Mesendoderm (in vitro differentiated cells): ENCODE measurements around the gene TMEM144.

Source experiments
- DNase-seq: peaks from one replicate; pipeline ENCODE4 v3.0.0; 2013
- H2AK5ac ChIP-seq: 2 replicates; pipeline ENCODE4 v1.6.1; 2013; ENCODE audit warnings: low read length, inconsistent platforms
- H2BK120ac ChIP-seq: 2 replicates; pipeline ENCODE4 v1.6.1; 2013; ENCODE audit warnings: low read depth, mild to moderate bottlenecking, low read length, moderate library complexity, mixed read lengths
- H2BK15ac ChIP-seq: replicated peaks from 2 replicates; pipeline ENCODE4 v1.6.1; 2013; ENCODE audit warnings: low read depth, mild to moderate bottlenecking, moderate library complexity
- H2BK5ac ChIP-seq: 2 replicates; pipeline ENCODE4 v1.6.1; 2013; ENCODE audit warnings: low read length, inconsistent platforms
- H3K18ac ChIP-seq: 2 replicates; pipeline ENCODE4 v1.6.1; 2013; ENCODE audit warnings: mild to moderate bottlenecking, low read length, mixed read lengths
- H3K23ac ChIP-seq: one replicate; pipeline ENCODE4 v1.6.1; 2013; ENCODE audit warnings: low read length
- H3K27ac ChIP-seq: 2 replicates; pipeline ENCODE4 v1.5.1; 2013; ENCODE audit warnings: low read depth, mild to moderate bottlenecking, inconsistent platforms, low read length, moderate library complexity
- H3K27me3 ChIP-seq: 2 replicates; pipeline ENCODE4 v1.6.1; 2013; ENCODE audit warnings: low read length, control low read depth, mild to moderate bottlenecking, inconsistent platforms; ENCODE audit not compliant: insufficient read depth, poor library complexity
- H3K36me3 ChIP-seq: 2 replicates; pipeline ENCODE4 v1.6.1; 2013; ENCODE audit warnings: low read length, inconsistent platforms; ENCODE audit not compliant: control insufficient read depth, insufficient read depth
- H3K4ac ChIP-seq: one replicate; pipeline ENCODE4 v1.6.1; 2013; ENCODE audit warnings: low read depth, mild to moderate bottlenecking, low read length, moderate library complexity
- H3K4me1 ChIP-seq: 2 replicates; pipeline ENCODE4 v1.6.1; 2013; ENCODE audit warnings: low read depth, low read length, inconsistent platforms; ENCODE audit not compliant: control insufficient read depth
- H3K4me2 ChIP-seq: 2 replicates; pipeline ENCODE4 v1.6.1; 2013; ENCODE audit warnings: low read length
- H3K4me3 ChIP-seq: 2 replicates; pipeline ENCODE4 v1.5.1; 2013; ENCODE audit warnings: mild to moderate bottlenecking, low read length
- H3K56ac ChIP-seq: one replicate; pipeline ENCODE4 v1.6.1; 2013; ENCODE audit warnings: low read length
- H3K79me1 ChIP-seq: 2 replicates; pipeline ENCODE4 v1.6.1; 2013; ENCODE audit warnings: low read length, inconsistent platforms
- H3K79me2 ChIP-seq: 2 replicates; pipeline ENCODE4 v1.6.1; 2013; ENCODE audit warnings: mild to moderate bottlenecking, low read length; ENCODE audit not compliant: control insufficient read depth, insufficient read depth
- H3K9ac ChIP-seq: 2 replicates; pipeline ENCODE4 v1.6.1; 2013; ENCODE audit warnings: low read length, inconsistent platforms
- H4K5ac ChIP-seq: one replicate; pipeline ENCODE4 v1.6.1; 2013; ENCODE audit warnings: low read length
- H4K8ac ChIP-seq: one replicate; pipeline ENCODE4 v1.6.1; 2013; ENCODE audit warnings: low read depth, mild to moderate bottlenecking, control low read depth, low read length, moderate library complexity
- WGBS: extraction: QIAGEN DNeasy Blood & Tissue Kit; methylation state at CpG from one replicate; pipeline ENCODE4 v1.1.7; 2013; ENCODE audit warnings: low lambda C conversion rate, missing lambda C conversion rate; ENCODE audit not compliant: insufficient coverage; ENCODE audit errors: extremely low coverage; 5-methylcytosine and 5-hydroxymethylcytosine counted together

The TMEM144 gene

DNA sequence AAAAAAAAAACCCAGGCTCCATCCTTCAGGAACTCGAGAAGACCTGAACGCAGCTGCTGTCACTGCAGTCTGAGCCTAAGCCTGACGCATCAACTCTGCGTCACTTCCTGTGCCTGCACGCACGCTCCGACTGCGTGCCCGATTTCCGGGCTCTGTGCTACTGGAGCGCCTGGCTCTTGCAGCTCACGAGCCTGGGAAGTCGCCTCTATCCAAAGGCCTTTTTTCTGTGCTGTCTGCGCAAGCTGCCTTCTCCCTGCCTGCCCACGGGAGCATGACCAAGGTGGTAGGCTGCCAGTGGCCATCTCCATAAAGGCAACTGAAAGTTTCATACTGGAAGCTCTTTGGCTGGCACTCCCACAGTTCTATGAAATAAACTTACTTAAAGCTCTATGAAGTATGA is 27.6 kb upstream of the TMEM144 start:
- Histone ChIP-seq H2AK5ac (no peak overlapping the region), H2BK15ac (no peak overlapping the region), H3K79me1 (no peaks in the 10 kb centered on the region), H3K27me3 (no peaks in the 10 kb centered on the region), H4K5ac (no peak overlapping the region), H3K4me3 (no peak overlapping the region), H3K4ac (no peak overlapping the region), H2BK120ac (no peak overlapping the region), H2BK5ac (no peak overlapping the region), H3K4me2 (no peak overlapping the region), H3K9ac (no peak overlapping the region), H3K18ac (no peak overlapping the region), H3K23ac (no peak overlapping the region), H3K4me1 (no peaks in the 10 kb centered on the region), H4K8ac (no peak overlapping the region), H3K27ac (no peak overlapping the region), H3K56ac (no peak overlapping the region), H3K79me2 (no peaks in the 10 kb centered on the region), H3K36me3 (no peaks in the 10 kb centered on the region)
- DNase-seq = no peak
- no CpG with 5 or more reads among the region's 15 CpGs for WGBS

DNA sequence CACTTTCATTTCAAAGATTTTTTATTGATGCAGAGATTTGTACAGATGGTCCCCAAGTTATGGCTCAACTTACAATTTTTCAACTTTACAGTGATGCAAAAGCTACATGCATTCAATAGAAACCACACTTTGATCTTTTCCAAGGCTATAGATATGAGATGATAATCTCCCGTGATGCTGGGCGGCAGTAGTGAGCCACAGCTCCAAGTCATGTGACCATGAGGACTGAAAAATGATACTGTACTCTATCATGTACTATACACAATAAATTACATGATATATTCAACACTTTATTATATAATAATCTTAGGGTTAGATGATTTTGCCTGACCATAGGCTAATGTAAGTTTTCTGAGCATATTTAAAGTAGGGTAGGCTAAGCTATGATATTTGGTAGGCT is 23.5 kb upstream of the TMEM144 start:
- H3K79me1 ChIP-seq = no peaks in the 10 kb centered on the region
- H3K9ac ChIP-seq = no peak overlapping the region
- no peak overlapping the region for H3K4me3 ChIP-seq
- no peaks in the 10 kb centered on the region for H3K27me3 ChIP-seq
- H3K4me1 ChIP-seq = no peaks in the 10 kb centered on the region
- WGBS = no CpG with 5 or more reads among the region's 2 CpGs
- H4K5ac ChIP-seq = no peak overlapping the region
- no peak overlapping the region for H3K56ac ChIP-seq
- no peak overlapping the region for H2BK120ac ChIP-seq
- H2BK15ac ChIP-seq = no peak overlapping the region
- H3K27ac ChIP-seq = no peak overlapping the region
- H3K36me3 ChIP-seq = no peaks in the 10 kb centered on the region
- no peaks in the 10 kb centered on the region for H3K79me2 ChIP-seq
- no peak overlapping the region for H3K23ac ChIP-seq
- H4K8ac ChIP-seq = no peak overlapping the region
- H3K4ac ChIP-seq = no peak overlapping the region
- DNase-seq = no peak
- H3K18ac ChIP-seq = no peak overlapping the region
- H2BK5ac ChIP-seq = no peak overlapping the region
- H3K4me2 ChIP-seq = no peak overlapping the region
- H2AK5ac ChIP-seq = no peak overlapping the region

DNA sequence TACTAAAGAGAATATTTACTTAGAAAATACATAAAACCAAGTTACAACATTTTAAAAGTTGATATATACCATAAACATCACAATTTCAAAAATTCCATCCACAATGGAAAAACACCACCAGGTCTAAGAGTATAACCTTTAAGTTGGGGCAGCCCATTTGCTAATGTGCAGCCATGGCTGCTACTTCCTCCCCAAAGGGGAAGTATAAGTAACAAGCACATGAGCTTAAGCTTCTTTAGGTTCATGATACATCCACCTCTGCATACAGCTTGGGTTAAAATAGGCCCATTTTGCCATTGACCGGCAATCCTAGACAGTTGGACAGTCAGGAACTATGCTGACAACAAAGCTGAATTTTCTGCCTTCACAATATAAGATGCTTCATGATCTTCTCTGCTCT is 20.9 kb upstream of the TMEM144 start:
- Histone ChIP-seq H3K27ac (no peak overlapping the region), H3K56ac (no peak overlapping the region), H3K79me1 (no peaks in the 10 kb centered on the region), H2BK15ac (no peak overlapping the region), H3K4me1 (no peaks in the 10 kb centered on the region), H4K8ac (no peak overlapping the region), H3K4me3 (no peak overlapping the region), H3K23ac (no peak overlapping the region), H3K4ac (no peak overlapping the region), H3K4me2 (no peak overlapping the region), H3K79me2 (no peaks in the 10 kb centered on the region), H2BK5ac (no peak overlapping the region), H3K36me3 (no peaks in the 10 kb centered on the region), H4K5ac (no peak overlapping the region), H3K9ac (no peak overlapping the region), H2AK5ac (no peak overlapping the region), H3K18ac (no peak overlapping the region), H3K27me3 (no peaks in the 10 kb centered on the region), H2BK120ac (no peak overlapping the region)
- WGBS = no CpG with 5 or more reads among the region's 1 CpG
- no peak for DNase-seq

DNA sequence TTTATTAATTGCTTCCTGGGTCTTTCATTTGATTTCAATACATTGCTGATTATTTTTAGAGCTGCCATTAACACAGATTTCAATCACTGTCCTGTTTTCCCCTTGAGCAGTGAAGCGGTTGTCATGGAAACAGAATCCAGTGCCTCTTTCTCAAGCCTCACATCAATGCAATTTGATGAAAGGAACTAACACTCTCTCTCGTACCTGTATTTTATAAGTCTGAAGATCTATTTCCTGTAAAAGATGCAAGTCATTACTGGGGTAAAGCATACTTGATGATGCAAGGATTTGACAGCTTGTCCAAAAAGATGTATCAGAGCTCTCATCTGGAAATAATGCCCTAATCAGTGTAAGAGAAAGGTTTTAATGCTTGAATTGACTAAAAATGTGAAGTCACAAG is 19.6 kb upstream of the TMEM144 start:
- Histone ChIP-seq H2BK120ac (no peak overlapping the region), H2AK5ac (no peak overlapping the region), H3K36me3 (no peaks in the 10 kb centered on the region), H3K27ac (no peak overlapping the region), H3K4me1 (no peaks in the 10 kb centered on the region), H3K56ac (no peak overlapping the region), H4K5ac (no peak overlapping the region), H3K79me2 (no peaks in the 10 kb centered on the region), H3K4me3 (no peak overlapping the region), H3K27me3 (no peaks in the 10 kb centered on the region), H3K18ac (no peak overlapping the region), H3K23ac (no peak overlapping the region), H3K4me2 (no peak overlapping the region), H3K9ac (no peak overlapping the region), H4K8ac (no peak overlapping the region), H2BK15ac (no peak overlapping the region), H2BK5ac (no peak overlapping the region), H3K79me1 (no peaks in the 10 kb centered on the region), H3K4ac (no peak overlapping the region)
- DNase-seq = no peak
- WGBS = no CpG with 5 or more reads among the region's 2 CpGs

DNA sequence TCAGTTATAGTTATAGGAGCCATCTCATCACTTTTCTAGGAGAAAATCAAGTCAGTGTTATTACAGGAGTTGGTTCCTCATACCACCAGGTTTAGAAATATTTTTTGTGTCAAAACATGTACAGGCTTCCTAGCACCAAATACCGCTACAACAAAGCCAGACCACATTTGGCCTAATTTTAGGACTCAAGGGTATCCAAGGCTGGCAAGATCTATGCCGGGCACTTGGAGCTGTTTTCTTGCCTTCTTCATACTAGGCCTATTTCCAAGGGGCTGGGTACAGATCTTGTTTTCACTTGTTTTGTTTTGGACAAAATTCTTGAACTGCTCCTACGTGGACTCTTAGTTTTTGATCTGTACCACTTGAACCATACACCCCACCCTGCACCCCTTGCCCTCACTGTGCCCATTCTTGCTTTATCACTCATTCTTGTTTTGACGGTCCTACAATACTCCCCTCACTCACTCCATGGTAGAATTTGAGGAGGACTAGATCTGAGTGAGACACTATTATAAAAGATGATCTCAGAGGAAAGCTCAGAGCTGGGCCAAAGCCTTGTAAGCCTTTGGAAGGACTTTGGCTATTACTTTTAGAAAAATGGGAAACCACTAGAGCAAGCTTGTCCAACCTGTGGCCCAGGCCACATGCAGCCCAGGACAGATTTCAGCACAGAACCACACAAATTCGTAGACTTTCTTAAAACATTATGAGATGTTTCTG is 17.7 kb upstream of the TMEM144 start:
- no peak overlapping the region for H2AK5ac ChIP-seq
- no peak overlapping the region for H3K4me3 ChIP-seq
- DNase-seq = no peak
- no peak overlapping the region for H3K18ac ChIP-seq
- H3K4ac ChIP-seq = no peak overlapping the region
- H3K23ac ChIP-seq = no peak overlapping the region
- H3K9ac ChIP-seq = no peak overlapping the region
- no peak overlapping the region for H2BK15ac ChIP-seq
- H4K8ac ChIP-seq = no peak overlapping the region
- no CpG with 5 or more reads among the region's 5 CpGs for WGBS
- no peak overlapping the region for H2BK5ac ChIP-seq
- no peaks in the 10 kb centered on the region for H3K4me1 ChIP-seq
- peak overlapping the region; percentile 54 for H2BK120ac ChIP-seq
- H3K27ac ChIP-seq = no peak overlapping the region
- no peaks in the 10 kb centered on the region for H3K79me1 ChIP-seq
- no peak overlapping the region for H3K4me2 ChIP-seq
- no peaks in the 10 kb centered on the region for H3K79me2 ChIP-seq
- H3K36me3 ChIP-seq = no peaks in the 10 kb centered on the region
- H4K5ac ChIP-seq = no peak overlapping the region
- H3K27me3 ChIP-seq = no peaks in the 10 kb centered on the region
- no peak overlapping the region for H3K56ac ChIP-seq

DNA sequence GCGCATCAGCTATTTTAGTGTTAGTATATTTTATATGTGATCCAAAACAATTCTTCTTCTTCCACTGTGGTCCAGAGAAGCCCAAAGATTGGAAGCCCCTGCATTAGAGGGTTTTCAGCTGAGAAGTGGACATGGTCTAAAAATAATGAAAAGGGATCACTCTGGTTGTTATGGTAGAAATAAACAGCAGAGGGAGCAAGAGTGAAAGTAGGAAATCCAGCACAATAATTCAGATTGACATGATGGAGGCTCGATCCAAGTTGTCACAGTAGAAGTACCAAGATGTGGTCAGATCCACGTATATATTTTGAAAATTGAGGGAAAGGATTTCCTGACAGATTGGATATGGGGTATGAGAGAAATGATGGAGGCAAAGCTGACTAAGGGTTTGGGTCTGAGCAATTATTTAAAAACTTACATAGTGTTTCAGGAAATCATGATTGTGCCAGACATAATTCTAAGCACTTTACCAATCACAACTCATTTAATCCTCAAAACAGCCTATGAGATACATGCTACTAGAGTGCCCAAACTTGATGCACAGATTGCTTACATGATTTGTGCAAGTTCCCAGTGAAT is 17.0 kb upstream of the TMEM144 start:
- Histone ChIP-seq H3K27ac (no peak overlapping the region), H3K9ac (no peak overlapping the region), H3K4ac (no peak overlapping the region), H4K8ac (no peak overlapping the region), H3K27me3 (no peaks in the 10 kb centered on the region), H3K79me2 (no peaks in the 10 kb centered on the region), H2BK5ac (no peak overlapping the region), H3K18ac (no peak overlapping the region), H4K5ac (no peak overlapping the region), H2AK5ac (no peak overlapping the region), H2BK15ac (no peak overlapping the region), H2BK120ac (no peak overlapping the region), H3K79me1 (no peaks in the 10 kb centered on the region), H3K56ac (no peak overlapping the region), H3K4me2 (no peak overlapping the region), H3K4me1 (no peaks in the 10 kb centered on the region), H3K36me3 (no peaks in the 10 kb centered on the region), H3K4me3 (no peak overlapping the region), H3K23ac (no peak overlapping the region)
- WGBS = no CpG with 5 or more reads among the region's 3 CpGs
- peak; percentile 36 for DNase-seq
